Measurements from ENCODE around the gene CFAP100.

CFAP100 gene

GRCh38 chr3:126480861-126481260 lies 86.2 kb downstream of the CFAP100 start:
- DNase-seq (ENCODE audit: low read depth) = no peak

GRCh38 chr3:126481808-126482502 lies 87.2 kb downstream of the CFAP100 start:
- no peak for DNase-seq (ENCODE audit: low read depth)

- DNase-seq (ENCODE audit: low read depth) = no peak
These were observed 88.0 kb downstream of the CFAP100 start for GRCh38 chr3:126482503-126483255.

- DNase-seq (ENCODE audit: low read depth) = no peak
These were observed 88.6 kb downstream of the CFAP100 start for GRCh38 chr3:126483321-126483761.

GRCh38 chr3:126484148-126484547 lies 89.4 kb downstream of the CFAP100 start:
- no peak for DNase-seq (ENCODE audit: low read depth)

- no peak for DNase-seq (ENCODE audit: low read depth)
These were observed 90.0 kb downstream of the CFAP100 start for GRCh38 chr3:126484662-126485061.

GRCh38 chr3:126485176-126485897 lies 90.6 kb downstream of the CFAP100 start:
- DNase-seq (ENCODE audit: low read depth) = no peak

- DNase-seq (ENCODE audit: low read depth) = no peak
These were observed 91.2 kb downstream of the CFAP100 start for GRCh38 chr3:126485956-126486355.
